Eye (tissue), 1 donor: ENCODE results near the gene PKHD1.
A peak's percentile ranks its signal among the peaks of the same experiment; 100 is the strongest.
"Not testable (repeated sequence)": the region's sequence is repeated elsewhere in the genome, so short reads cannot be mapped to it uniquely, and the experiment has no call there.

Experiments
- DNase-seq: peaks from one replicate; pipeline ENCODE4 v3.0.0-alpha.2; 2015

PKHD1 gene

GRCh38 chr6:51913265-51913664 is 174.1 kb downstream of the PKHD1 start:
- DNase-seq = no peak

- DNase-seq = no peak
Observed at GRCh38 chr6:51910851-51911250, 176.6 kb downstream of the PKHD1 start.

- DNase-seq = no peak
Observed at GRCh38 chr6:51908243-51908642, 179.2 kb downstream of the PKHD1 start.

GRCh38 chr6:51901766-51902764 is 185.3 kb downstream of the PKHD1 start:
- DNase-seq = no peak

GRCh38 chr6:51893366-51893765 is 194.0 kb downstream of the PKHD1 start:
- DNase-seq = peak; percentile 9

- no peak for DNase-seq
Observed at GRCh38 chr6:51892750-51893149, 194.7 kb downstream of the PKHD1 start.

GRCh38 chr6:51892339-51892738 is 195.1 kb downstream of the PKHD1 start:
- no peak for DNase-seq

- no peak for DNase-seq
Observed at GRCh38 chr6:51891784-51892183, 195.6 kb downstream of the PKHD1 start.

- DNase-seq = no peak
Observed at GRCh38 chr6:51887859-51888258, 199.6 kb downstream of the PKHD1 start.

GRCh38 chr6:51885957-51886356 is 201.5 kb downstream of the PKHD1 start:
- no peak for DNase-seq

- no peak for DNase-seq
Observed at GRCh38 chr6:51868591-51869355, 218.6 kb downstream of the PKHD1 start.

- no peak for DNase-seq
Observed at GRCh38 chr6:51866867-51867266, 220.5 kb downstream of the PKHD1 start.

- no peak for DNase-seq
Observed at GRCh38 chr6:51865996-51866395, 221.4 kb downstream of the PKHD1 start.

- DNase-seq = no peak
Observed at GRCh38 chr6:51865176-51865575, 222.2 kb downstream of the PKHD1 start.

GRCh38 chr6:51857134-51857533 is 230.3 kb downstream of the PKHD1 start:
- DNase-seq = no peak

- no peak for DNase-seq
Observed at GRCh38 chr6:51856508-51856907, 230.9 kb downstream of the PKHD1 start.

GRCh38 chr6:51855310-51856082 is 231.9 kb downstream of the PKHD1 start:
- DNase-seq = peak; percentile 88

- no peak for DNase-seq
Observed at GRCh38 chr6:51854876-51855275, 232.5 kb downstream of the PKHD1 start.

GRCh38 chr6:51854347-51854746 is 233.1 kb downstream of the PKHD1 start:
- DNase-seq = no peak

- not testable (repeated sequence) for DNase-seq
Observed at GRCh38 chr6:51853109-51853508, 234.3 kb downstream of the PKHD1 start.

- no peak for DNase-seq
Observed at GRCh38 chr6:51846531-51846930, 240.9 kb downstream of the PKHD1 start.

GRCh38 chr6:51844336-51844735 is 243.1 kb downstream of the PKHD1 start:
- DNase-seq = no peak

- DNase-seq = no peak
Observed at GRCh38 chr6:51843456-51844056, 243.9 kb downstream of the PKHD1 start.
